DMS79 (cell line): Measurements from ENCODE around the gene FOXP1.

Experiments used
- DNase-seq: peaks from one replicate; lab custom pipeline; 2025; lab: John Stamatoyannopoulos, UW

Gene FOXP1

DNA sequence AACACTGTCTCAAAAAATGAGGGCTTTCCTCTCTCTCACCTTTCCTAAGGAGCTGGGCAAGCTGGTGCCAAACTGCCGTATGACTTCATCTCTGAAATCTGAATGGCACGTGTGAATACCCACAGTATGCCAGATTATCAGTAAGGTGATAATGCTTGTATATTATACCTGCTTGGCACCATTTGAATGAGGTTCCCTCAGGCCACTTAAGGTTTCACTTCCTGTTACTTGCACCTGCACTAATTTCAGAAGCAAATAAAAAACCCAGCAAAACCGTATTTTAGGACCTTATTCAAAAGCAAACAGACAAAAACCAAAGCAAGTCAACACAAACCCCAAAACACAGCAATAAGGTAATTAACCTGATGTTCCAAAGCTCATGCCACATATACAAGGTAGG is 19.7 kb downstream of the FOXP1 start:
- DNase-seq, result no peak

- no peak for DNase-seq
Observed at GRCh38 chr3:71562938-71563337, 20.6 kb downstream of the FOXP1 start.

DNA sequence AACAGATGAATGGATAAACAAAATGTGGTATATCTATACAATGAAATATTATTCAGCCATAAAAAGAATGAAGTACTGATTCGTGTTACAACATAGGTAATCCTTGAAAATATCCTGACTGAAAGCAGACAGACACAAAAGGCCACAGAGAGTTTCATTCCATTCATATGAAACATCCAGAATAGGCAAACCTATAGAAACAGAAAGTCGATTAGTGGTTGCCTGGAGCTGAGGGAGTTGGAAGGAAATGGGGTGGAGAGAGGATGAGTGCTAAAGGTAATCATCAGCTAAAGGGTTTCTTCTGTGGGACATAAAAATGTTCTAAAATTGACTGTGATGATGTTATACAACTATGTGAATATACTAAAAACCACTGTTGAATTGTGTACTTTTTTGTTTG is 22.9 kb downstream of the FOXP1 start:
- DNase-seq, result no peak

DNA sequence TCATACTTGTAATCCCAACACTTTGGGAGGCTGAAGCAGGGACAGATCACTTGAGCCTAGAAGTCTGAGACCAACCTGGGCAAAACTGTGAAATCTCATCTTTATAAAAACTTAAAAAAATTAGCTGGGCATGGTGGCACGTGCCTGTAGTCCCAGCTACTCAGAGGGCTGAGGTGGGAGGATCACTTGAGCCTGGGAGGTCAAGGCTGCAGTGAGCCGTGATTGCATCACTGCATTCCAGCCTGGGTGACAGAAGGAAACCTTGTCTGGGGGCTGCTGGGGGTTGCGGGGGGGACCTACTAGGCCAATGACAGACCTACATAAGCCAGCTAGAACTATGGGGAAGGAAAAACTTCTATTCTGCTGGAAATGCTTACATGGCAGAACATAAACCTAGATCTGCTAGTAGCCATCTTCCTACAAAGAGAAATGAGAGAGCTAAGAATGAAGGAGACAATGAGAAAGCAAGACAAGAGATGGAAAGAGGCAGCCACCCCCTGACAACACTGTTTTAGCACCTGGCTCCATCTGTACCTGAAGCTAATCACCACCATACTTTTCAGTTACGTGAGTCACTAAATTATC is 23.9 kb downstream of the FOXP1 start:
- DNase-seq, result no peak

GRCh38 chr3:71559021-71559420 is 24.5 kb downstream of the FOXP1 start:
- no peak for DNase-seq

DNA sequence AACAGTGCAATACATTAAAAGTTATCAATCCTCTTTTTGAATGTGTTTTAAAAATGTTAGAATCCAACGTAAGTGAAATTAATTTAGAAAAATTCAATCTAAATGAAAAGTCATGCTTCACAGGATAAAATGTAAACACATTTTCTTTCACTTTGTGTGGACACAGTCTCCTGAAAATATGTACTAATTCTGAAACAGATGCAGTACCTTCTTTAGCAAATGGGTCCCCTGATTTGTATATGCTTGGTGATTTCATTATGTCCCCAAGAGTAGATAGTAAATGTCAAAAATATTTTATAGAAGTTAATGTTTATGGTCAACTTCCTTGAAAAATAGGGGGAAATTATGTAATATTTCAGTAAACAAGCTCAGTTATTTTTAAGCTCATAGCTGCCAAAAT is 28.9 kb downstream of the FOXP1 start:
- DNase-seq, result no peak

DNA sequence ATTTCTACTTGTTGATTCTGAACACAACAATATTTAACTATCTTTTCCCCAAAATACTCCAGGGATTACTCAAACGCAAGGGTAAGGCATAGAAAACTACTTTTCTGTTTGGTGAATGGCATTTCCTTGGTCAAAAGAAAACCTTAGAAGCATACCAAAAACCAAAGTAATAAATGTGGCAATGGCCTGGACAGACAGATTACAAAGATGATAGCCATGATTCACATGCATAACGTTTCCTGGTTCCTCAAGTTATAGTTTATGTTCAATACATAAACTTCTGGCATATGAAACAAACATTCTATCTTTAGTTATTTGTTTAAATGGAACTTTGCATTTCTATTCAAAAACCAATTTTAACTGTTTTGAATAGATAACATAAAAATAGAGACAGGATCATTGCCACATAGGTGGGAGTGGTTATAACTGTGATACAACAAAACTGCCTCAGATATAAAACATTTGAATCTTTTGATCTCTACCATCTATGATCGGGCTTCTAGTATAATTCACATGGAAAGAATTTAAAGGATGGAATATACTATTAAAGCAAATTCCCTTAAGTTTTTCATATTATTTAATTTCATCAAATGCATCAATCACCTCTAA is 32.1 kb downstream of the FOXP1 start:
- no peak for DNase-seq

DNA sequence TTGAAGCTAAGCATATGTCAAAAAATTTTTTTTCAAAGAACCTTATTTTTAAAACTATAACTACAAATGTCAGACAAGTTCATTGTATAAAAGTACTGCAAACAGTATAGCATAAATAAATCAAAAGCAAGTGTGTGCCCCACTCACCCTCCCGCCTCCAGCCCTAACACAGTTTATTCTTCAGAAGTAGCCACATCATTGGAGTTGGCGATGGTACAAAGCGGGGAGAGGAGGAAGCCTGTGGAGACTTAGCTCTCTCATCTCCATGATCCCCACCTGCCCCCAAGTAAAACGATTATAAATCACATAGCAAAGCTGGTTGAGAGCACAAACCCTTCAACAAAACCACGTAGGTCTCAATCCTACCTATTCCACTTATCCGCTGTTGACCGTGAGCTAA is 33.6 kb downstream of the FOXP1 start:
- no peak for DNase-seq

DNA sequence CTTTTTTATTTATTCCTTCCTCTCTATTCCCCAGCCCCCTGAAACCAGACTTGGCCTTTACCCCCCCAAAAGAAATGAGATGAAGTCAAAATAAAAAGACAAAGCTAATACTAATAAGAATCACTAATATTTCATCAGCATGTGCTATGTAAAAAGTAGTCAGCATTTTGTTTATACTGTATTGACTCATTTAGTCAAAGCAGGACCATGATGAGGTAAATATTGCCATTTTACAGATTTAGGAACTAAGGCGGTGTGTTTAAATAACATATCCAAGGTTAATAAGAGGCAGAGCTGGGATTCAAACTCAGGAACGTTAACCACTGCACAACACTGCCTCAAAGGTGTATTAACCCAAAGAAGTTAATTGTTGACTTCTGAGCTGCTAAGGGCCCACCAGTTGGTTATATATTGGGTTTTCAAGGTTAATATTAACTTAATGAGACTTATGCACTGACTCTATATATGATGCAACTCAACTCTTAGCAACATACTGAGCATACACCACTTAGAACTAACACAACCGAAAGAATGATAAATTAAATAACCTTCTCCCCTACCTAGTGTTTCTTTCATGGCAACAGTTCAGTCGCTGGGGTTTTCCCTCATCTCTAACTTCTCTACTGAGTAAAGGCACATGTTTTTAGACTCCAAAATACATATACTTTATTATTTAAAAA is 34.7 kb downstream of the FOXP1 start:
- no peak for DNase-seq

- DNase-seq, result no peak
Observed at GRCh38 chr3:71547249-71548198, 36.0 kb downstream of the FOXP1 start.

DNA sequence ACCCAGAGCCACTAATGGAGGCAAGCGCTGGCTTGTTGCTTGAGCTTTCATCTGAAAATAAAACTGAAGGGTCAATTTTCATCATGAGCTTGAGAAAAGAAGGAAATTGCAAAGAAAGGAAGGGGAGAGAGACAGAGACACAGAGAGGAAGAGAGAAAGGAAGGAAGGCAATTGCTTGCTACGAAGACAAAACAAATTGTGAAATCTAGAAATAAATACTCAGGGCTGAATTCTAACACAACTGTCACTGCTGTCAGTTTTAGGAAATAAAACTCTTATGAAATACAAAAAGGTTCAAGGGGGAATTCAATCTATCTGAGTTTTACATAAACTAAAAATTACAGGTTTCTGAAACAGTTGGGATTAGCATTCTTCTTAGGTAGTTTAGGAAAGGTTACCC is 36.7 kb downstream of the FOXP1 start:
- DNase-seq, result no peak

DNA sequence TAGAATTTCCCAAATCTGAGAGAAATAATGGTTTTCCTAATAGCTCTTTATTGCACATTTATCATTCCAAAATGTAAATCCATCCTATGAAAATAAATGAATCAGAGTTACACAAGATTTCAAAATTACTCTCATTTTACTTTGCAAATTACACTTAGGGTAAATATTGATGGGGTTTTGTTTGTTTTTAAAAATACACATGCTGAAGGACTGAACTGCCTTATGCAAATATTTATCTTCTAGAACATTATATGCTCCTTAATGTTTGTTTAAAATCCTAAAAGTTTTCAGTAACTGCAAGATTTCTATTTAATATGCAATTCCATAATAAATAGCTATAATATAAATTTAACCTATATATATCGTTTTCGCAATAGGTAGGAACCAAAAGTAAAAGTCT is 38.2 kb downstream of the FOXP1 start:
- DNase-seq, result no peak

DNA sequence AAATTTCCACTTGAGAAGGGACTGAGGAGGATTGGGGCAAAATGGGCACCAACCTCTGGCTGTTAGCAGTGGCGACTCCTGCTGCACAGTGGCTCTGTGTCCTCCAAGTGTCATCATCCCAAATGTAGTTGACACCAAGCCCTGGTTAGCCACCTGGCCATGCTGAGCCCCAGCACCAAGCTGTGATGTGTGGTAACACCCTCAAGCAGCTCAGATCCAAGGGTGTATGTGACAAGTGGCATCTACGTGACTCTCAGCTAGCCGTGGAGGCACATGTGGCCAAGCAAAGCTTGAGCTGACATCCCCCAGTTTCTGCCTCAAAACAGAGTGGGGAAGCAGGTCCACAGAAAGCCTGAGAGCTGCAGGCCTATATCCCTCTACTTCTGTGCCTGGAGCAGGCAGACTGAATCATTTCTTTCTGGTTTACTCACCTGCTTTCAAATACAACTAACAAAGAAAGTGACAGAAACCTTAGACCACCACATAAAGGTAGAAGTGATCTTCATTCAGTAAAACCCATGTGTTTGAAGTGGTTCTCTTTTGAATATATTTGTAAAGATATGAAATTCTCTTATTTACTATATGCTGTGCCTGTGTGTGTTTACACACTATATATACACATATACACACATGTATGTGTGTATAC is 40.0 kb downstream of the FOXP1 start:
- no peak for DNase-seq

GRCh38 chr3:71542521-71543370 is 40.8 kb downstream of the FOXP1 start:
- no peak for DNase-seq

DNA sequence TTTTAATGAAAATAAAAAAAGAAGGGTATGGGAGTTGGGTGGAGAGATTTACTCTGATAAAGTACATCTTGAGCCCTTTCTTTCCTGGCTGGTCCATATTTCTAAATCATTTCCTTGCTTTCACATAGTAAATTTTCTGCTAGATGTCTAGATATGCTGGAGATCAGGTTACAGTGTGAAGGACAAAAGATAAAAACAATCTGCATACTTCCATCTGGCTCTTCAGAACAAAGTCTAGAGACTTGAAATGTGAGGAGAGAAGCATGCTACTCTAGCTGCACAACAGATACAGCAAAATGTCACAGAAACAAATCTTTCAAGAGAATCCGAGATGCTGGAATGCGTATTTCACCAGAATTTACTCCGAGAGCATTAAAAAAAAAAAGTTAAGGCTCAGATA is 42.2 kb downstream of the FOXP1 start:
- no peak for DNase-seq

- DNase-seq, result no peak
Observed at GRCh38 chr3:71537211-71537611, 46.3 kb downstream of the FOXP1 start.

- no peak for DNase-seq
Observed at GRCh38 chr3:71536376-71536965, 47.1 kb downstream of the FOXP1 start.

- DNase-seq, result no peak
Observed at GRCh38 chr3:71533588-71533987, 49.9 kb downstream of the FOXP1 start.

DNA sequence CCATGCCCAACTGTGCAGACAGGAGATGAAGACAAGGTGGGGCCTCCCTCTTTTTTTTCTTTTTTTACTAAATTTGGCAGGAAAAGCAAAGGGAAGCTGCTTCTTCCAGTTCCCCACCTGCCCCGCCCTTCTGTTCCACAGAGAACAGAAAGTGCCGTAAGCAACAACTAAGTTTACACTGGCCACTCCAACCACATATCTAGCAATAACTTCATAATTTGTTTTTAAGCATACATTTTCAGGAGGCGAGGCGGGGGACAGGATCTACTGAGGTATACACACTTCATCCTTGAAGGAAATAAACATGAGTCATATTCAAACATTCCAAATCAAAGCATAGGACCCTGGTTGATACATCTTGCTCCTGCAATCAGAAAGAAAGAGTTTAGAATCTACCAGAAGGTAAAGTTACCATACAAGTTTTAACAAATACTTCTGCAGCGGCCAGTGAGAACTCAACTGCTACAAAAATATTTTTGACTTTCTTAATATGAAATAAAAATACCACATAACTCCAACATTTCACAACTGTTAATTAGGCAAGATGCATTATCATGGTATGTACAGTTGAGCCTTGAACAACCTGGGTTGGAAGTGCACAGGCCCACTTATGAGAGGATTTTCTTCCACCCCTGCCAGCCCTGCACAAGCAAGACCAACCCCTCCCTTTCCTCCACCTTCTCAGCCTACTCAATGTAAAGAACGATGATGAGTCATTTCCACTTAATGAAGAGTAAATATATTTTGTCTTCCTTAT is 50.7 kb downstream of the FOXP1 start:
- no peak for DNase-seq

DNA sequence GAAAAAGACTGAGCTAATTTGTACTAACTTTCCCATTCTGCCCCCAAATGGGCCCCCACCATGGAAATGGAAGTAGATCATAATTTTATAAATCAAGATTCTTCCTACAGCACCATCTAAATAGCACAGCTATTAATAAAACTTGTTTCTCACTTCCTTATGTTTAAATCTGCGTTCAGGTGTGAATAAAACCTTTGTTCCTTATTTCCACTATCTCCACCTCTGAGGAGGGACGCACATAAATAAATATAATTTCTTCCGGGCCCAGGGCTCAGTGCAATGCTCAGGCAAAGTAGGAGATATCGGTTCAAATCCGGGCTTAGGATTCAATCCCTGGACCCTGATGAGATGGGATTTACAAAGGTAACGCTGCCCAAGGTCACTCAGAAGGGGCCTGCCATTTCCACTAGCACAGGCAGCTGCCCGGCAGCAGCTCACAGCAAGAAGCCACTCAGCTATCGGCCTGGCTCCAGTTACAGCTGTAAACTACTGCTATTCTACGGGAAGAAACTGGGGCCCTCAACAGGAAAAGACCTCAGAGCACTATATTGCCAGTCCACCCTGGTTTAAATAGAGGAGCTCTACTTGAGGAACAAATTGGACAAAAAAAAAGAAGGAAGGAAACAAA is 52.5 kb downstream of the FOXP1 start:
- no peak for DNase-seq
